Measurements from ENCODE around the gene YBX1. TPM values are rescaled to one million over a fixed set of nuclear protein-coding genes. Genes with fewer than 3 reads are reported as not detected.

The YBX1 gene
- total RNA-seq, 5 donors from 2014 or later (not counting 1 experiment from before 2014, with no cell fraction given): 274 to 340 (median 307) TPM

Other genes with a start within 250 kb of the YBX1 start
- gene ZMYND12, start 226.4 kb upstream of the YBX1 start, total RNA-seq: 1 to 10 TPM in 1 of 5 donors, under 1 TPM in 3, not detected in 1; 0.26 to 1.3 (median 0.68) TPM
- gene PPCS, start 225.9 kb upstream of the YBX1 start, total RNA-seq: 10 to 100 TPM; 47.4 to 63.4 (median 61.8) TPM
- 1 to 10 TPM; 3.3 to 6.3 (median 4.3) TPM for gene CCDC30, start 219.1 kb upstream of the YBX1 start, total RNA-seq
- gene PPIH, start 24.0 kb upstream of the YBX1 start, total RNA-seq: 10 to 100 TPM; 37.4 to 43.1 (median 41.3) TPM
- gene CLDN19, start 57.8 kb downstream of the YBX1 start, total RNA-seq: under 1 TPM in 1 of 5 donors, not detected in 4; 0.18 TPM
- gene P3H1, start 84.6 kb downstream of the YBX1 start, total RNA-seq: 10 to 100 TPM; 23.5 to 62.9 (median 58.3) TPM
- gene C1orf50, start 84.8 kb downstream of the YBX1 start, total RNA-seq: 10 to 100 TPM; 12.4 to 15.3 (median 13.9) TPM
- 1 to 10 TPM in 2 of 5 donors, under 1 TPM in 3; 0.20 to 1.7 (median 0.88) TPM for gene TMEM269, start 102.6 kb downstream of the YBX1 start, total RNA-seq
- gene ERMAP, start 134.7 kb downstream of the YBX1 start, total RNA-seq: 1 to 10 TPM; 5.7 to 7.6 (median 6.7) TPM
- 10 to 100 TPM; 15.8 to 19.7 (median 18.7) TPM for gene SVBP, start 135.0 kb downstream of the YBX1 start, total RNA-seq
- 10 to 100 TPM in 3 of 5 donors, 1 to 10 TPM in 2; 4.7 to 14.9 (median 13.0) TPM for gene ZNF691, start 164.2 kb downstream of the YBX1 start, total RNA-seq